ENCODE measurements around the gene RFFL. TPM values are rescaled to one million over a fixed set of nuclear protein-coding genes. Genes with fewer than 3 reads are reported as not detected.
A peak's percentile ranks its signal among the peaks of the same experiment; 100 is the strongest.

Gene RFFL
- total and polyA plus RNA-seq, 9 of the 15 experiments (the other 6 are each of a cell fraction or from before 2014, with no cell fraction given), result 3.4 to 18.1 (median 12.8) TPM

DNA sequence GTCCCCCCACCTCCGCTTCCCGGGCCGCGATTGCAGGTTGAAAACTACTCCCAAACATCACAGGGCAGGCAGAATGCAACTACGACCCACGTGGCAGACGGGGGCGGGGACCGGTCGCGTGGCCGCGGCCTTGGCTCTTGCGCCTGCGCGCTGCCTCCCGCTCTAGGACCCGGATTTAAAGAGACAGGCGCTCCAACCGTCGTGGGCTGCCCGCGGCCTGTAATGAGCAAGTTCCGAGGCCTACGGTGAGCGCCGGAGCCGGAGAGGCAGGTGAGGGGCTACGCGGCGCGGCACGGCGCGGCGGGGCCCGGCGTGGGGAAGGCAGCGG lies 83.2 kb downstream of the RFFL start, which contains the start of gene LIG3 (continued):
- no peak for TF ChIP-seq FOXJ2 (tag; IDR thresholded peaks at IDR 0.05)
- peak; percentile 82 for TF ChIP-seq SAP30 (IDR thresholded peaks at IDR 0.05; ENCODE audit: borderline replicate concordance, insufficient read depth, low read depth, low read length, poor library complexity, severe bottlenecking)
- TF ChIP-seq L3MBTL2 (IDR thresholded peaks at IDR 0.05), result peak; percentile 90
- no peak for TF ChIP-seq OTX1 (CRISPR knock-in tag; IDR thresholded peaks at IDR 0.05)
- TF ChIP-seq CXXC5 (CRISPR knock-in tag; IDR thresholded peaks at IDR 0.05), result peak; percentile 72
- no peak for TF ChIP-seq MTA1 (IDR thresholded peaks at IDR 0.05; ENCODE audit: borderline replicate concordance)
- TF ChIP-seq NCOA2 (IDR thresholded peaks at IDR 0.05; ENCODE audit: partially characterized antibody in 2 of 2), result no peak
- TF ChIP-seq PTBP1 (IDR thresholded peaks at IDR 0.05; ENCODE audit: low read depth, low read length), result no peak
- TF ChIP-seq STAG1 (CRISPR knock-in tag; IDR thresholded peaks at IDR 0.05; ENCODE audit: borderline replicate concordance), result no peak
- no peak for TF ChIP-seq ETS2 (tag; IDR thresholded peaks at IDR 0.05; ENCODE audit: borderline replicate concordance, poor library complexity, severe bottlenecking)
- TF ChIP-seq ZNF23 (CRISPR knock-in tag; IDR thresholded peaks at IDR 0.05), result no peak
- TF ChIP-seq GABPB2 (CRISPR knock-in tag; conservative IDR thresholded peaks at IDR 0.05), result no peak
- no peak for TF ChIP-seq KHSRP (IDR thresholded peaks at IDR 0.05)
- TF ChIP-seq ZNF232 (CRISPR knock-in tag; IDR thresholded peaks at IDR 0.05), result no peak
- TF ChIP-seq, protein P1, sequence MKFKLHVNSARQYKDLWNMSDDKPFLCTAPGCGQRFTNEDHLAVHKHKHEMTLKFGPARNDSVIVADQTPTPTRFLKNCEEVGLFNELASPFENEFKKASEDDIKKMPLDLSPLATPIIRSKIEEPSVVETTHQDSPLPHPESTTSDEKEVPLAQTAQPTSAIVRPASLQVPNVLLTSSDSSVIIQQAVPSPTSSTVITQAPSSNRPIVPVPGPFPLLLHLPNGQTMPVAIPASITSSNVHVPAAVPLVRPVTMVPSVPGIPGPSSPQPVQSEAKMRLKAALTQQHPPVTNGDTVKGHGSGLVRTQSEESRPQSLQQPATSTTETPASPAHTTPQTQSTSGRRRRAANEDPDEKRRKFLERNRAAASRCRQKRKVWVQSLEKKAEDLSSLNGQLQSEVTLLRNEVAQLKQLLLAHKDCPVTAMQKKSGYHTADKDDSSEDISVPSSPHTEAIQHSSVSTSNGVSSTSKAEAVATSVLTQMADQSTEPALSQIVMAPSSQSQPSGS (CRISPR knock-in tag; IDR thresholded peaks at IDR 0.05), result no peak
- TF ChIP-seq, protein P2, sequence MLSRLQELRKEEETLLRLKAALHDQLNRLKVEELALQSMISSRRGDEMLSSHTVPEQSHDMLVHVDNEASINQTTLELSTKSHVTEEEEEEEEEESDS (CRISPR knock-in tag; IDR thresholded peaks at IDR 0.05), result no peak
- TF ChIP-seq ZFX (CRISPR knock-in tag; IDR thresholded peaks at IDR 0.05), result peak; percentile 76
- TF ChIP-seq ZNF444 (CRISPR knock-in tag; IDR thresholded peaks at IDR 0.05), result no peak
- no peak for TF ChIP-seq KLF1 (tag; IDR thresholded peaks at IDR 0.05)
- TF ChIP-seq NRF1 (conservative IDR thresholded peaks at IDR 0.05 in 1 of 2, IDR thresholded peaks at IDR 0.05 in 1 of 2), result peak; percentile 94 to 96
- peak; percentile 7 for TF ChIP-seq POLR2B (IDR thresholded peaks at IDR 0.05; ENCODE audit: low read depth, partially characterized antibody)
- no peak for TF ChIP-seq NFYB (IDR thresholded peaks at IDR 0.05; ENCODE audit: extremely low read depth, insufficient read length)
- no peak for TF ChIP-seq ZNF3 (CRISPR knock-in tag; IDR thresholded peaks at IDR 0.05)
- TF ChIP-seq, protein P3, sequence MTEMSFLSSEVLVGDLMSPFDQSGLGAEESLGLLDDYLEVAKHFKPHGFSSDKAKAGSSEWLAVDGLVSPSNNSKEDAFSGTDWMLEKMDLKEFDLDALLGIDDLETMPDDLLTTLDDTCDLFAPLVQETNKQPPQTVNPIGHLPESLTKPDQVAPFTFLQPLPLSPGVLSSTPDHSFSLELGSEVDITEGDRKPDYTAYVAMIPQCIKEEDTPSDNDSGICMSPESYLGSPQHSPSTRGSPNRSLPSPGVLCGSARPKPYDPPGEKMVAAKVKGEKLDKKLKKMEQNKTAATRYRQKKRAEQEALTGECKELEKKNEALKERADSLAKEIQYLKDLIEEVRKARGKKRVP (CRISPR knock-in tag; IDR thresholded peaks at IDR 0.05), result no peak
- TF ChIP-seq ZNF316 (IDR thresholded peaks at IDR 0.05), result no peak
- no peak for TF ChIP-seq MCM3 (IDR thresholded peaks at IDR 0.05)
- TF ChIP-seq, protein P4, sequence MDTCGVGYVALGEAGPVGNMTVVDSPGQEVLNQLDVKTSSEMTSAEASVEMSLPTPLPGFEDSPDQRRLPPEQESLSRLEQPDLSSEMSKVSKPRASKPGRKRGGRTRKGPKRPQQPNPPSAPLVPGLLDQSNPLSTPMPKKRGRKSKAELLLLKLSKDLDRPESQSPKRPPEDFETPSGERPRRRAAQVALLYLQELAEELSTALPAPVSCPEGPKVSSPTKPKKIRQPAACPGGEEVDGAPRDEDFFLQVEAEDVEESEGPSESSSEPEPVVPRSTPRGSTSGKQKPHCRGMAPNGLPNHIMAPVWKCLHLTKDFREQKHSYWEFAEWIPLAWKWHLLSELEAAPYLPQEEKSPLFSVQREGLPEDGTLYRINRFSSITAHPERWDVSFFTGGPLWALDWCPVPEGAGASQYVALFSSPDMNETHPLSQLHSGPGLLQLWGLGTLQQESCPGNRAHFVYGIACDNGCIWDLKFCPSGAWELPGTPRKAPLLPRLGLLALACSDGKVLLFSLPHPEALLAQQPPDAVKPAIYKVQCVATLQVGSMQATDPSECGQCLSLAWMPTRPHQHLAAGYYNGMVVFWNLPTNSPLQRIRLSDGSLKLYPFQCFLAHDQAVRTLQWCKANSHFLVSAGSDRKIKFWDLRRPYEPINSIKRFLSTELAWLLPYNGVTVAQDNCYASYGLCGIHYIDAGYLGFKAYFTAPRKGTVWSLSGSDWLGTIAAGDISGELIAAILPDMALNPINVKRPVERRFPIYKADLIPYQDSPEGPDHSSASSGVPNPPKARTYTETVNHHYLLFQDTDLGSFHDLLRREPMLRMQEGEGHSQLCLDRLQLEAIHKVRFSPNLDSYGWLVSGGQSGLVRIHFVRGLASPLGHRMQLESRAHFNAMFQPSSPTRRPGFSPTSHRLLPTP (IDR thresholded peaks at IDR 0.05; ENCODE audit: borderline replicate concordance, extremely low read depth, insufficient read length), result no peak

Data from K562 (cell line).